HFFc6 (cell line): ENCODE results near the gene PSME3IP1. TPM values are rescaled to one million over a fixed set of nuclear protein-coding genes. Genes with fewer than 3 reads are reported as not detected.

Experiments
- DNase-seq: peaks from one replicate; pipeline ENCODE4 v3.0.0-alpha.2; 2018
- H3K27ac Mint-ChIP-seq: 2 replicates; pipeline ENCODE4 v1.8.0; 2020; ENCODE audit warnings: mild to moderate bottlenecking, mixed read lengths
- H3K27me3 Mint-ChIP-seq: 2 replicates; pipeline ENCODE4 v1.8.0; 2021; ENCODE audit warnings: mild to moderate bottlenecking, moderate library complexity, mixed read lengths; ENCODE audit not compliant: insufficient read depth
- H3K36me3 Mint-ChIP-seq: 2 replicates; pipeline ENCODE4 v1.8.0; 2021; ENCODE audit warnings: low read depth, mixed read lengths
- H3K4me1 Mint-ChIP-seq: 2 replicates; pipeline ENCODE4 v1.8.0; 2020; ENCODE audit warnings: low read depth, mixed read lengths
- H3K4me3 Mint-ChIP-seq: 2 replicates; pipeline ENCODE4 v1.8.0; 2020; ENCODE audit warnings: mild to moderate bottlenecking, moderate library complexity, mixed read lengths
- H3K9me3 Mint-ChIP-seq: 2 replicates; pipeline ENCODE4 v1.8.0; 2020; ENCODE audit warnings: mild to moderate bottlenecking, mixed read lengths
- CTCF ChIP-seq: fragments of 200-600 bp; sonication (generic); IDR thresholded peaks from 2 replicates; pipeline ENCODE4 v1.5.0; 2021; ENCODE audit warnings: antibody characterized with exemption, mild to moderate bottlenecking
- total RNA-seq, 6 experiments: library from RNA; stranded (reverse); fragmentation: NEBNext Ultra II Directional; extraction: Animal tissue kit (Norgen Biotek cat#: 25700); gene quantifications; 2 replicates in 1 of 6; 3 replicates in 5 of 6; pipeline ENCODE4 v1.2.3, GENCODE V29; 2021

The PSME3IP1 gene
- total RNA-seq, 6 experiments from 2014 or later: 55.9 to 85.0 (median 76.5) TPM

GRCh38 chr16:57140931-57141668 is 44.7 kb downstream of the PSME3IP1 start:
- Mint-ChIP-seq H3K36me3 (no peaks in the 10 kb centered on the region), H3K9me3 (no peaks in the 10 kb centered on the region), H3K4me1 (peaks cover 14% of the 10 kb centered on the region), H3K4me3 (no peak overlapping the region), H3K27me3 (peaks cover 1% of the 10 kb centered on the region), H3K27ac (no peak overlapping the region)
- TF ChIP-seq CTCF: no peak
- no peak for DNase-seq

- Mint-ChIP-seq H3K27ac (no peak overlapping the region), H3K4me1 (peaks cover 14% of the 10 kb centered on the region), H3K36me3 (no peaks in the 10 kb centered on the region), H3K27me3 (peaks cover 1% of the 10 kb centered on the region; the same call in 1 of the 2 replicates), H3K9me3 (no peaks in the 10 kb centered on the region), H3K4me3 (no peak overlapping the region)
- no peak for DNase-seq
- no peak for TF ChIP-seq CTCF
Observed at GRCh38 chr16:57138281-57138935, 47.4 kb downstream of the PSME3IP1 start.

- Mint-ChIP-seq H3K9me3 (no peaks in the 10 kb centered on the region), H3K27me3 (peaks cover 1% of the 10 kb centered on the region; the same call in 1 of the 2 replicates), H3K27ac (no peak overlapping the region), H3K36me3 (no peaks in the 10 kb centered on the region), H3K4me3 (no peak overlapping the region), H3K4me1 (peaks cover 14% of the 10 kb centered on the region)
- no peak for TF ChIP-seq CTCF
- no peak for DNase-seq
Observed at GRCh38 chr16:57137566-57138273, 48.1 kb downstream of the PSME3IP1 start.

- Mint-ChIP-seq H3K27me3 (peaks cover 1% of the 10 kb centered on the region; the same call in 1 of the 2 replicates), H3K27ac (no peak overlapping the region), H3K36me3 (no peaks in the 10 kb centered on the region), H3K9me3 (no peaks in the 10 kb centered on the region), H3K4me3 (no peak overlapping the region), H3K4me1 (peaks cover 12% of the 10 kb centered on the region)
- no peak for DNase-seq
- no peak for TF ChIP-seq CTCF
Observed at GRCh38 chr16:57137043-57137442, 48.8 kb downstream of the PSME3IP1 start.

- DNase-seq: no peak
- Mint-ChIP-seq H3K4me1 (peaks cover 8% of the 10 kb centered on the region), H3K9me3 (no peaks in the 10 kb centered on the region), H3K4me3 (no peak overlapping the region), H3K36me3 (no peaks in the 10 kb centered on the region), H3K27ac (no peak overlapping the region), H3K27me3 (peaks cover 1% of the 10 kb centered on the region; the same call in 1 of the 2 replicates)
- no peak for TF ChIP-seq CTCF
Observed at GRCh38 chr16:57134982-57135381, 50.9 kb downstream of the PSME3IP1 start.
